Measurements from ENCODE around the gene C9orf43. TPM values are rescaled to one million over a fixed set of nuclear protein-coding genes. Genes with fewer than 3 reads are reported as not detected.

Gene C9orf43
- total and polyA plus RNA-seq, 9 of the 15 experiments (the other 6 are each of a cell fraction or from before 2014, with no cell fraction given), result 0.21 to 0.58 (median 0.33) TPM

- TF ChIP-seq ZNF76 (CRISPR knock-in tag; IDR thresholded peaks at IDR 0.05; ENCODE audit: borderline replicate concordance), result no peak
- no peak for TF ChIP-seq ZNF408 (CRISPR knock-in tag; IDR thresholded peaks at IDR 0.05; ENCODE audit: low read depth)
- TF ChIP-seq NCOA2 (IDR thresholded peaks at IDR 0.05; ENCODE audit: partially characterized antibody in 2 of 2), result no peak
- TF ChIP-seq CBX1 (IDR thresholded peaks at IDR 0.05; ENCODE audit: low read depth), result no peak
- no peak for TF ChIP-seq SRSF3 (IDR thresholded peaks at IDR 0.05; ENCODE audit: insufficient read depth, low read length)
- TF ChIP-seq NFE2 (IDR thresholded peaks at IDR 0.05; ENCODE audit: low read depth), result peak; percentile 100
- TF ChIP-seq SIN3B (IDR thresholded peaks at IDR 0.05; ENCODE audit: low read depth), result no peak
- peak; percentile 80; the same call in 1 of the 2 replicates for TF ChIP-seq SOX6 (IDR thresholded peaks at IDR 0.05)
- no peak for TF ChIP-seq ZNF764 (CRISPR knock-in tag; IDR thresholded peaks at IDR 0.05; ENCODE audit: low read depth)
- no peak for TF ChIP-seq TCF15 (CRISPR knock-in tag; IDR thresholded peaks at IDR 0.05)
- no peak for TF ChIP-seq HDAC3 (IDR thresholded peaks at IDR 0.05; ENCODE audit: borderline replicate concordance, partially characterized antibody)
- no peak for TF ChIP-seq ZBTB12 (CRISPR knock-in tag; IDR thresholded peaks at IDR 0.05)
- peak; percentile 15 for TF ChIP-seq NEUROD1 (IDR thresholded peaks at IDR 0.05; ENCODE audit: borderline replicate concordance, low read depth, low read length, partially characterized antibody)
- no peak for TF ChIP-seq POLR2H (tag; IDR thresholded peaks at IDR 0.05; ENCODE audit: low read depth)
- TF ChIP-seq DPF2 (IDR thresholded peaks at IDR 0.05), result peak; percentile 96
- no peak for TF ChIP-seq BDP1 (IDR thresholded peaks at IDR 0.05; ENCODE audit: insufficient read depth, insufficient read length)
- TF ChIP-seq, protein P1, sequence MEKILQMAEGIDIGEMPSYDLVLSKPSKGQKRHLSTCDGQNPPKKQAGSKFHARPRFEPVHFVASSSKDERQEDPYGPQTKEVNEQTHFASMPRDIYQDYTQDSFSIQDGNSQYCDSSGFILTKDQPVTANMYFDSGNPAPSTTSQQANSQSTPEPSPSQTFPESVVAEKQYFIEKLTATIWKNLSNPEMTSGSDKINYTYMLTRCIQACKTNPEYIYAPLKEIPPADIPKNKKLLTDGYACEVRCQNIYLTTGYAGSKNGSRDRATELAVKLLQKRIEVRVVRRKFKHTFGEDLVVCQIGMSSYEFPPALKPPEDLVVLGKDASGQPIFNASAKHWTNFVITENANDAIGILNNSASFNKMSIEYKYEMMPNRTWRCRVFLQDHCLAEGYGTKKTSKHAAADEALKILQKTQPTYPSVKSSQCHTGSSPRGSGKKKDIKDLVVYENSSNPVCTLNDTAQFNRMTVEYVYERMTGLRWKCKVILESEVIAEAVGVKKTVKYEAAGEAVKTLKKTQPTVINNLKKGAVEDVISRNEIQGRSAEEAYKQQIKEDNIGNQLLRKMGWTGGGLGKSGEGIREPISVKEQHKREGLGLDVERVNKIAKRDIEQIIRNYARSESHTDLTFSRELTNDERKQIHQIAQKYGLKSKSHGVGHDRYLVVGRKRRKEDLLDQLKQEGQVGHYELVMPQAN (IDR thresholded peaks at IDR 0.05; ENCODE audit: borderline replicate concordance), result no peak
- no peak for TF ChIP-seq NELFE (IDR thresholded peaks at IDR 0.05; ENCODE audit: insufficient read depth, insufficient read length)
- TF ChIP-seq ZNF609 (CRISPR knock-in tag; IDR thresholded peaks at IDR 0.05; ENCODE audit: borderline replicate concordance), result no peak
Observed at GRCh38 chr9:113454914-113455761, 44.6 kb downstream of the C9orf43 start (continued).
